ENCODE data around the gene SPAG8.

DNA sequence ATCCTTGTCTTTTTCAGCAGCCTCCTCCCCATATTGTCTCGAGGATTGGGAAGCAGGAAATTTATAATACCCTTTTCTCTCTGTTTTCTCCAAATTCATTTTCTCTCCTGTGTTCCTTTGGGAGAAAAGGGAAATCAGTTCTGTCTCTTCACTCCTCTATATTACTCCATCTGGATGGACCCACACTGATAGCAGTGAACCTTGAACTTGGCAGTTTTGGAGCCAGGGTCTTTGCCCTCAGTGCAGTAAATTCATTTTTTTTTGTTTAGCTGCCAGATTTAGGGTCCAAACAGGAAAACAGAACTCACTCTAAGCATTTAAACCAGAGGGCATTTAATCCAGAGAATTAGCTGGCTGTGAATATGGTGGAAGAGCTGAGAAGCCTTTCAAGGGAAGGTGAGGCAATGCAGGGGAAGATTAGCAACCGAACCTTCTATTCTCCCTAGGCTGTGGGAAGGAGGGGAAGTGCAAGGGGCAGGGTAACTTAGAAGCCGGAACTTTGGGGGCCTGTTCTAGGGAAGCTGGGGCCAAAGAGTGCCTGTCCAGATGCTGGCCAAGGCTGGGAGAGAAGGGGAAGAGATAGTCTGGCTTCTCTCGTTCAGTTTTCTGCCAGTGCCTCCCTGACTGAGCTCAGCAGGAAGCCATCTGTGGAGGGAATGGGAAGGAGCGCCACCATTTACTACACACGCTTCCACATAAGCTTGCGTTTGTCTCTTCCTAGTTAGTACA, 37.0 kb downstream of the SPAG8 start:
- TF ChIP-seq EZH2 (IDR thresholded peaks at IDR 0.05; ENCODE audit: borderline replicate concordance, low read length): no peak
- TF ChIP-seq, protein P1, sequence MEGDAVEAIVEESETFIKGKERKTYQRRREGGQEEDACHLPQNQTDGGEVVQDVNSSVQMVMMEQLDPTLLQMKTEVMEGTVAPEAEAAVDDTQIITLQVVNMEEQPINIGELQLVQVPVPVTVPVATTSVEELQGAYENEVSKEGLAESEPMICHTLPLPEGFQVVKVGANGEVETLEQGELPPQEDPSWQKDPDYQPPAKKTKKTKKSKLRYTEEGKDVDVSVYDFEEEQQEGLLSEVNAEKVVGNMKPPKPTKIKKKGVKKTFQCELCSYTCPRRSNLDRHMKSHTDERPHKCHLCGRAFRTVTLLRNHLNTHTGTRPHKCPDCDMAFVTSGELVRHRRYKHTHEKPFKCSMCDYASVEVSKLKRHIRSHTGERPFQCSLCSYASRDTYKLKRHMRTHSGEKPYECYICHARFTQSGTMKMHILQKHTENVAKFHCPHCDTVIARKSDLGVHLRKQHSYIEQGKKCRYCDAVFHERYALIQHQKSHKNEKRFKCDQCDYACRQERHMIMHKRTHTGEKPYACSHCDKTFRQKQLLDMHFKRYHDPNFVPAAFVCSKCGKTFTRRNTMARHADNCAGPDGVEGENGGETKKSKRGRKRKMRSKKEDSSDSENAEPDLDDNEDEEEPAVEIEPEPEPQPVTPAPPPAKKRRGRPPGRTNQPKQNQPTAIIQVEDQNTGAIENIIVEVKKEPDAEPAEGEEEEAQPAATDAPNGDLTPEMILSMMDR (IDR thresholded peaks at IDR 0.05; ENCODE audit: low read length): no peak

Measured in OCI-LY1 (cell line).